AG09309 (cell line): ENCODE data around the gene PTCD2.
A peak's percentile ranks its signal among the peaks of the same experiment; 100 is the strongest.

ENCODE experiments used
- DNase-seq: peaks from one replicate; pipeline ENCODE4 v3.0.0-alpha.2; 2010; ENCODE audit warnings: low read depth
- H3K4me3 ChIP-seq: 2 replicates; pipeline ENCODE4 v1.5.1; 2011; ENCODE audit warnings: mild to moderate bottlenecking, low read depth, low read length, moderate library complexity; ENCODE audit not compliant: control insufficient read depth
- CTCF ChIP-seq: IDR thresholded peaks from 2 replicates; pipeline ENCODE4 v1.5.1; 2011; ENCODE audit warnings: mild to moderate bottlenecking, low read depth, low read length, inconsistent platforms; ENCODE audit not compliant: insufficient read depth, control insufficient read depth; ENCODE audit errors: missing control alignments

PTCD2 gene

DNA sequence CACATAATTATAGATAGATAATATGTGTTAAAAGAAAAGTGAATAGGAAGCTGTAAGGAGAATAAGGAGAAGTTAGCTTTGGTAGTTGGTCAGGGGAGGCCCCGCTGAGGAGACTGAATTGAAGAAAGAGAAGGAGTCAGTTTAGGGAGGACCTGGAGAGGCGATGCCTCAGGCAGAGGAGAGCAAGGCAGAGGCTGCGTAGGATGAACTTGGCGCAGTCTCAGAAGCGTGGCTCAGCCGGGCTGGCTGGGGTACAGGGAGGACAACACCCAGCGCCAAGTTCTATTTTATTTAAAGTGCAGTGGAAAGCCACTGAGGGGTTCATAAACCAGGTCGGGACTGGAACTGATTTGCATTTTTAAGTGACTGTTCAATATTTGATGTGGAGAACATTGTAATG, 68.5 kb downstream of the PTCD2 start:
- H3K4me3 ChIP-seq: no peak overlapping the region
- no peak for DNase-seq
- no peak for TF ChIP-seq CTCF

DNA sequence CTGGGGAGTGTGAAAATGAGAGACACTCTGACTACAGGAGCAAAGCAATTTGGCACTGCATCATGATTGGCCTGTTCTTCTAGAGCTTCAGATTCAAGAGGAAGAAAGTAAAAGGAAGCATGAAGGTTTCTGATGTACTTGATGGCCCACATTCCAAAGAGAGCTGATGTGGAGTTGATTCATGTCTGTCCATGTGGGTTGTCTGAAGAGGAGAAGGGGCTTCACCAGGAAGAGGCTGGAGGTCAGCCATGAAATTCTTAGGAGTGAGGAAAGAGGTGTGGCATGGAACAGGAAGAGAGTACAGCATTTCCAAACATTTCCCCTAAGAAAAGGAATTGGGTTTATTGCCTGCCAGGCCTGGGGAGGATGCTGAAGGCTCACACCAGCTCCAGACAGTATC, 70.7 kb downstream of the PTCD2 start:
- TF ChIP-seq CTCF: no peak
- DNase-seq: no peak
- no peak overlapping the region for H3K4me3 ChIP-seq

- DNase-seq: no peak
- no peak overlapping the region for H3K4me3 ChIP-seq
- TF ChIP-seq CTCF: no peak
Observed at GRCh38 chr5:72392326-72392733, 72.2 kb downstream of the PTCD2 start.

GRCh38 chr5:72393052-72393451, 72.9 kb downstream of the PTCD2 start:
- TF ChIP-seq CTCF: no peak

GRCh38 chr5:72394688-72395087, 74.5 kb downstream of the PTCD2 start:
- no peak for DNase-seq

More at GRCh38 chr5:72393052-72393451, 72.9 kb downstream of the PTCD2 start:
- H3K4me3 ChIP-seq: no peak overlapping the region
- no peak for DNase-seq

GRCh38 chr5:72397836-72398235, 77.7 kb downstream of the PTCD2 start:
- no peak overlapping the region for H3K4me3 ChIP-seq
- TF ChIP-seq CTCF: no peak
- DNase-seq: no peak

More at GRCh38 chr5:72394688-72395087, 74.5 kb downstream of the PTCD2 start:
- no peak overlapping the region for H3K4me3 ChIP-seq
- TF ChIP-seq CTCF: peak; percentile 40

- H3K4me3 ChIP-seq: no peak overlapping the region
- no peak for DNase-seq
- no peak for TF ChIP-seq CTCF
Observed at GRCh38 chr5:72400950-72401349, 80.8 kb downstream of the PTCD2 start.
